PC-3 (cell line): ENCODE results near the gene NPSR1. TPM values are rescaled to one million over a fixed set of nuclear protein-coding genes. Genes with fewer than 3 reads are reported as not detected.

Source experiments
- ATAC-seq: fragments of 200-7000 bp; cut with Tn5 transposase; 2 replicates; pipeline ENCODE4 v1.9.1; 2020; ENCODE audit warnings: mild to moderate bottlenecking, moderate library complexity
- BruUV-seq: library from RNA; stranded (reverse); fragments of 400-500 nt; replicated peaks from 2 replicates; lab custom pipeline; 2021; lab: Mats Ljungman, UMichigan
- CTCF ChIA-PET: fragments of 300-600 bp; sonication (Branson Sonifier 250); formaldehyde crosslinking; loops from one replicate; lab custom pipeline; 2022; ENCODE audit warnings: antibody characterized with exemption; lab: Charles Lee
- POLR2A ChIA-PET: fragments of 300-600 bp; sonication (Branson Sonifier 250); formaldehyde crosslinking; loops from one replicate; lab custom pipeline; 2022; ENCODE audit warnings: antibody characterized with exemption; ENCODE audit not compliant: unreplicated experiment; lab: Charles Lee
- DNase-seq: peaks from one replicate; pipeline ENCODE4 v3.0.0-alpha.2; 2015
- H2AFZ ChIP-seq: fragments of 300-600 bp; sonication (generic); 2 replicates; pipeline ENCODE4 v1.6.0; 2016; ENCODE audit warnings: antibody characterized with exemption, low read length
- H3F3A ChIP-seq: fragments of 300-600 bp; sonication (generic); one replicate; pipeline ENCODE4 v1.6.0; 2017; ENCODE audit warnings: antibody characterized with exemption, low read length, control low read depth, mild to moderate bottlenecking; ENCODE audit not compliant: unreplicated experiment
- H3K27ac ChIP-seq: fragments of 300-600 bp; sonication (generic); 2 replicates; pipeline ENCODE4 v1.5.1; 2016; ENCODE audit warnings: mild to moderate bottlenecking, low read length
- H3K27me3 ChIP-seq: fragments of 300-600 bp; sonication (generic); 2 replicates; pipeline ENCODE4 v1.6.1; 2016; ENCODE audit warnings: low read length, mixed read lengths
- H3K36me3 ChIP-seq: fragments of 300-600 bp; sonication (generic); 2 replicates; pipeline ENCODE4 v1.6.1; 2016; ENCODE audit warnings: low read depth, mixed run types, low read length, mixed read lengths
- H3K4me1 ChIP-seq: fragments of 300-600 bp; sonication (generic); 2 replicates; pipeline ENCODE4 v1.5.1; 2016; ENCODE audit warnings: low read length; ENCODE audit not compliant: insufficient read depth
- H3K4me2 ChIP-seq: fragments of 300-600 bp; sonication (generic); 2 replicates; pipeline ENCODE4 v1.6.0; 2016; ENCODE audit warnings: low read length
- H3K4me3 ChIP-seq: fragments of 300-600 bp; sonication (generic); 2 replicates; pipeline ENCODE4 v1.5.1; 2016; ENCODE audit warnings: mild to moderate bottlenecking, low read length, mixed read lengths
- H3K79me2 ChIP-seq: fragments of 300-600 bp; sonication (generic); 2 replicates; pipeline ENCODE4 v1.6.1; 2017; ENCODE audit warnings: low read length, mixed read lengths
- H3K9ac ChIP-seq: fragments of 300-600 bp; sonication (generic); 2 replicates; pipeline ENCODE4 v1.6.0; 2016; ENCODE audit warnings: mild to moderate bottlenecking, low read length
- H3K9me2 ChIP-seq: fragments of 300-600 bp; sonication (generic); replicated peaks from 2 replicates; pipeline ENCODE4 v1.6.1; 2016; ENCODE audit warnings: mixed run types, low read length, mixed read lengths
- H3K9me3 ChIP-seq: fragments of 300-600 bp; sonication (generic); 2 replicates; pipeline ENCODE4 v1.6.1; 2016; ENCODE audit warnings: low read length, mixed read lengths
- H4K20me1 ChIP-seq: fragments of 300-600 bp; sonication (generic); 2 replicates; pipeline ENCODE4 v1.6.1; 2016; ENCODE audit warnings: low read length, mixed read lengths
- EZH2 ChIP-seq: fragments of 300-600 bp; sonication (generic); IDR thresholded peaks from one replicate; pipeline ENCODE4 v1.6.1; 2017; ENCODE audit warnings: antibody characterized with exemption, mild to moderate bottlenecking, low read length; ENCODE audit not compliant: unreplicated experiment
- EZH2phosphoT487 ChIP-seq: fragments of 300-600 bp; sonication (generic); IDR thresholded peaks from 2 replicates; pipeline ENCODE4 v1.6.1; 2018; ENCODE audit warnings: mild to moderate bottlenecking, antibody characterized with exemption, low read length, borderline replicate concordance
- intact Hi-C: fragments of 100-400 bp; cut with micrococcal nuclease; formaldehyde crosslinking; loops from 2 replicates; pipeline ENCODE4 v1.9.0; 2023
- total RNA-seq: library from RNA; depleted of rRNA; stranded (reverse); fragments of >200 nt; gene quantifications from 2 replicates; pipeline ENCODE4 v1.2.3, GENCODE V29; 2014
- TF ChIP-seq, protein P1 (sequence below): fragments of 300-600 bp; sonication (generic); conservative IDR thresholded peaks from 2 replicates; pipeline ENCODE4 v1.5.1; 2017; ENCODE audit warnings: antibody characterized with exemption, low read depth, mild to moderate bottlenecking, low read length

Gene NPSR1
- total RNA-seq, 1 experiment from 2014 or later = not detected

DNA sequence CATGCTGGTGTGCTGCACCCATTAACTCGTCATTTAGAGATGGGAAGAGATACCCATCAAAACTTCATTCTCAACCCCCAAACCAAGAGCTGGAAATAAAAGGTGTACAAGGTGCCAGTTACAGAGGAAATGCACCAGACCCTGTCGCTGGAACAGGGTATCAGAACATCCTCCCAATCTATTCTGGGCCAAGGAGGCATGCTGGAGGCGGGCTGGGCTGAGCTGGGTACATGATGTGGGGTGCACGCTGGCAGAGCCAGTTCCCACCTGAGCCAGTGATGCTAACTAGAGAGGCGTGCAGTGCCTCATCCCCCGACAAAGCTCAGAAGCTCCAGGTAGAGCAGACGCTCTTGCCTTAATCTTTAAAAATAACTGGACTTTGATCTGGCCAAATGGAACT is 70.1 kb downstream of the NPSR1 start:
- H3K4me3 ChIP-seq = no peak overlapping the region
- no peaks in the 10 kb centered on the region for H3K9me3 ChIP-seq
- intact Hi-C loops = no loop called here
- H3K9me2 ChIP-seq = no peaks in the 10 kb centered on the region
- H3K4me1 ChIP-seq = no peaks in the 10 kb centered on the region
- ATAC-seq (no peak), DNase-seq (no peak)
- H2AFZ ChIP-seq = no peak overlapping the region
- H4K20me1 ChIP-seq = no peaks in the 10 kb centered on the region
- H3K4me2 ChIP-seq = no peak overlapping the region
- no peaks in the 10 kb centered on the region for H3K36me3 ChIP-seq
- CTCF ChIA-PET = no interaction called here
- no peaks in the 10 kb centered on the region for H3K27me3 ChIP-seq
- BruUV-seq = no TSS peak
- no peak overlapping the region for H3K9ac ChIP-seq
- no peaks in the 10 kb centered on the region for H3F3A ChIP-seq
- H3K79me2 ChIP-seq = no peaks in the 10 kb centered on the region
- POLR2A ChIA-PET = interaction anchor here (0.7 kb wide), 1 partner anchor 627 kb away, joined by 3 read pairs; no protein-coding TSS in a partner anchor
- H3K27ac ChIP-seq = no peak overlapping the region
- TF ChIP-seq EZH2phosphoT487 (no peak), EZH2 (no peak)
- TF ChIP-seq, protein P1, sequence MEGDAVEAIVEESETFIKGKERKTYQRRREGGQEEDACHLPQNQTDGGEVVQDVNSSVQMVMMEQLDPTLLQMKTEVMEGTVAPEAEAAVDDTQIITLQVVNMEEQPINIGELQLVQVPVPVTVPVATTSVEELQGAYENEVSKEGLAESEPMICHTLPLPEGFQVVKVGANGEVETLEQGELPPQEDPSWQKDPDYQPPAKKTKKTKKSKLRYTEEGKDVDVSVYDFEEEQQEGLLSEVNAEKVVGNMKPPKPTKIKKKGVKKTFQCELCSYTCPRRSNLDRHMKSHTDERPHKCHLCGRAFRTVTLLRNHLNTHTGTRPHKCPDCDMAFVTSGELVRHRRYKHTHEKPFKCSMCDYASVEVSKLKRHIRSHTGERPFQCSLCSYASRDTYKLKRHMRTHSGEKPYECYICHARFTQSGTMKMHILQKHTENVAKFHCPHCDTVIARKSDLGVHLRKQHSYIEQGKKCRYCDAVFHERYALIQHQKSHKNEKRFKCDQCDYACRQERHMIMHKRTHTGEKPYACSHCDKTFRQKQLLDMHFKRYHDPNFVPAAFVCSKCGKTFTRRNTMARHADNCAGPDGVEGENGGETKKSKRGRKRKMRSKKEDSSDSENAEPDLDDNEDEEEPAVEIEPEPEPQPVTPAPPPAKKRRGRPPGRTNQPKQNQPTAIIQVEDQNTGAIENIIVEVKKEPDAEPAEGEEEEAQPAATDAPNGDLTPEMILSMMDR = no peak

DNA sequence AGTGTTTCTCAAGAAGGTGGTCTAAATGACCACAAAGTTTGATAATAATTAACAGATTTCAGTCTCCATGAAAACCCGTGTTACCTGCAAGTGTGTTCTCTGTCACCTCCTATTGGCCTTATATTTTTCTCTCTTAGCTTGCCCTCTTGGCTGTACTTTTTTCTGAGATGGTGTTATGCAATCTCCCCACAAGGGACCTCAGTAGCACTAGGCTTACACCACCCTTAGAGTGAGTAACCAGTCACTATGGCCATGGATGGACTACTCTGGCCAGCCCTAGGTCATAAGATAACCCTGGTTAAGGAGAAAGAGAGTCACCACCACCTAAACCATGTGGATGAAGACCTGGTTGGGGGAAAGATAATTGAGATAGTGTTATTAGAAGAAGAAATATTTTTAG is 76.8 kb downstream of the NPSR1 start:
- H3F3A ChIP-seq = no peaks in the 10 kb centered on the region
- intact Hi-C loops = no loop called here
- no TSS peak for BruUV-seq
- no peaks in the 10 kb centered on the region for H3K4me1 ChIP-seq
- no peaks in the 10 kb centered on the region for H3K36me3 ChIP-seq
- H3K79me2 ChIP-seq = no peaks in the 10 kb centered on the region
- H4K20me1 ChIP-seq = no peaks in the 10 kb centered on the region
- H3K9me2 ChIP-seq = no peaks in the 10 kb centered on the region
- H2AFZ ChIP-seq = no peak overlapping the region
- TF ChIP-seq EZH2phosphoT487 (no peak), EZH2 (no peak)
- TF ChIP-seq, protein P1 = no peak
- no peak overlapping the region for H3K4me2 ChIP-seq
- DNase-seq (no peak), ATAC-seq (no peak)
- H3K4me3 ChIP-seq = no peak overlapping the region
- ChIA-PET CTCF (no interaction called here), POLR2A (no interaction called here)
- peaks cover 20% of the 10 kb centered on the region for H3K27me3 ChIP-seq
- no peak overlapping the region for H3K9ac ChIP-seq
- H3K27ac ChIP-seq = no peak overlapping the region
- no peaks in the 10 kb centered on the region for H3K9me3 ChIP-seq

DNA sequence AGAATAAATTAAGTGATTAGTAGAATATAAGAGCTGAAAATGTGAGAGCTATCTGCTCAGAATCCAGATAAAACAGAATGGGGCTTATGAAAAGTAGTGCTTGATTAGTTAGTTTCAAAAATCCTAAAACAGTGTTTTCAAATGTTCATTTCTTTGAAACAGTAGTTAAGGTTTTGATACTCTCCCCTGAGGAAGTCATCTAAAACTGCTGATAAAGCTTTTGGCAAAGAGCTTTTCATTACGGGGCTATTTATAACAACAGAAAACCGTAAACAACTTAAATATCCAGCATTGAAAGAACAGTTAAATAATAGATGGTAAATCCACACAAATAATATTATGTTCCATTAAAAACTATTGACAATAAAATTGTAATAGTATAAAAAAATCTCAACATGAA is 77.5 kb downstream of the NPSR1 start:
- POLR2A ChIA-PET = no interaction called here
- no peaks in the 10 kb centered on the region for H3K79me2 ChIP-seq
- CTCF ChIA-PET = no interaction called here
- TF ChIP-seq EZH2phosphoT487 (no peak), EZH2 (no peak)
- TF ChIP-seq, protein P1 = no peak
- no peak overlapping the region for H2AFZ ChIP-seq
- H3K9ac ChIP-seq = no peak overlapping the region
- H3K9me3 ChIP-seq = no peaks in the 10 kb centered on the region
- intact Hi-C loops = no loop called here
- no peaks in the 10 kb centered on the region for H4K20me1 ChIP-seq
- H3K27me3 ChIP-seq = peaks cover 20% of the 10 kb centered on the region
- H3K36me3 ChIP-seq = no peaks in the 10 kb centered on the region
- no peaks in the 10 kb centered on the region for H3K9me2 ChIP-seq
- no peaks in the 10 kb centered on the region for H3K4me1 ChIP-seq
- no peak overlapping the region for H3K4me2 ChIP-seq
- DNase-seq = no peak
- no TSS peak for BruUV-seq
- H3K27ac ChIP-seq = no peak overlapping the region
- no peak overlapping the region for H3K4me3 ChIP-seq
- ATAC-seq = no peak
- no peaks in the 10 kb centered on the region for H3F3A ChIP-seq
